GM10248 (cell line): Measurements from ENCODE around the gene NTSR1.

Experiments used
- CTCF ChIA-PET: fragments of 300-600 bp; sonication (Branson Sonifier 250); formaldehyde crosslinking; extraction: SDS; loops from one replicate; lab custom pipeline; 2021; ENCODE audit warnings: antibody characterized with exemption; lab: Yijun Ruan, JAX
- POLR2A ChIA-PET: fragments of 350-650 bp; sonication (Branson Sonifier 250); formaldehyde crosslinking; extraction: SDS; loops from one replicate; lab custom pipeline; 2020; ENCODE audit warnings: antibody characterized with exemption; lab: Yijun Ruan, JAX
- DNase-seq: peaks from one replicate; pipeline ENCODE4 v3.0.0; 2012; ENCODE audit errors: extremely low spot score
- TF ChIP-seq, protein P1 (sequence below): IDR thresholded peaks from 2 replicates; pipeline ENCODE4 v1.5.1; 2012; ENCODE audit warnings: mild to moderate bottlenecking, low read depth; ENCODE audit errors: extremely low read depth, missing control alignments, control extremely low read depth

NTSR1 gene

DNA sequence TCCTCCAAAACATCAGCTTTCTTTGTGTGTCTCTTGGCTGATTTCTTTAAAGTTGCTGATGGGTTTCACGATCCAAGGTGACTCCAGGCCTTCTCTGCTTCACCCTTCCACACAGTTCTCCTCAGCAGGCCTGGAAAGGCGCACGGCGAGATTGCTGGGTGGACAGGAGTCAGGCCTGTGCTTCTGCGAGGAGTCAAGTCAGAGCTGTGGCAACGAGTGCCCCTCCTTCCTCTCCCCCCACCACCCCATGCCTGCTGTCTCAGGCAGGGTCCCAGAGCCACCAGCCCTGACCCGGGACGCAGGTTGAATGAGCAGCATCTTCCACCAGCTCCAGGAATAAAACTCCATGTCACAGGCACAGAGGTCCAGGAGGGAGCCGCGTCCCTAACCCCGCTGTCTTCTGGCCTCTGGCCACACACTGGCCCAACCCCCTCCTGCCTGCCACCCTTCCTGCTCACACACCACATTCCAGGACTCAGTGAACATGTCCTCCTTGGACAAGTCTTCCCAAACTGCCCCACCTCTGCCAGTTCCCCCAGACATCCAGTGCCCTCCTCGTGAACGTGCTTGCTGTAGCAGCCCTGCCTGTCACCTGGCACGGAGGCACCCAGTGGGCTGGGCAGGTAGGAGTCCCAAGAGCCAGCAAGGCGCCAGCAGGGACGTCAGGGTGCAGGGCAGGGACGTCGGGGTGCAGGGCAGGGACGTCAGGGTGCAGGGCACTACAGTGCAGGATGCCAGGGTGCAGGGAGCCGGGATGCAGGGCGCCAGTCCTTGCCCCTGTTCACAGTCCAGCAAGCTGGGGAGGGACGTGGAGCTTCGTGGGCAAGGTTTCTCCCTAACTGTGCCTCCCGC, 7.2 kb upstream of the NTSR1 start:
- ChIA-PET CTCF (no interaction called here), POLR2A (no interaction called here)

DNA sequence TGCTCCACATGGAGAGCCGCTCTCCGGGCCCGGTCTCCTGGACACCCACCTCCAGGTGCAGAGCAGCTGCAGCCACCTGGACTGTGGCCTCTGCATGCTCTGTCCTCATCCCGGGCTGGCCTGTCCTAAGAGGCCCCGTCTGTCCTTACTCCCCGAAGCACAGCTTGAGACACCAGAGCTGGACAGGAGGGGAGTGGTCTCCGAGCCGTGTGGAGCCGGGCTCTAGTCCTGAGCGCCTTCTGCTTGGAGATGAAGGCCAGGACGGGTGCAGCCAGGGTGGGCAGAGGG, 6.7 kb upstream of the NTSR1 start:
- no peak for DNase-seq
- POLR2A ChIA-PET: no interaction called here
- CTCF ChIA-PET: no interaction called here

More for the DNA sequence above, 7.2 kb upstream of the NTSR1 start:
- TF ChIP-seq, protein P1, sequence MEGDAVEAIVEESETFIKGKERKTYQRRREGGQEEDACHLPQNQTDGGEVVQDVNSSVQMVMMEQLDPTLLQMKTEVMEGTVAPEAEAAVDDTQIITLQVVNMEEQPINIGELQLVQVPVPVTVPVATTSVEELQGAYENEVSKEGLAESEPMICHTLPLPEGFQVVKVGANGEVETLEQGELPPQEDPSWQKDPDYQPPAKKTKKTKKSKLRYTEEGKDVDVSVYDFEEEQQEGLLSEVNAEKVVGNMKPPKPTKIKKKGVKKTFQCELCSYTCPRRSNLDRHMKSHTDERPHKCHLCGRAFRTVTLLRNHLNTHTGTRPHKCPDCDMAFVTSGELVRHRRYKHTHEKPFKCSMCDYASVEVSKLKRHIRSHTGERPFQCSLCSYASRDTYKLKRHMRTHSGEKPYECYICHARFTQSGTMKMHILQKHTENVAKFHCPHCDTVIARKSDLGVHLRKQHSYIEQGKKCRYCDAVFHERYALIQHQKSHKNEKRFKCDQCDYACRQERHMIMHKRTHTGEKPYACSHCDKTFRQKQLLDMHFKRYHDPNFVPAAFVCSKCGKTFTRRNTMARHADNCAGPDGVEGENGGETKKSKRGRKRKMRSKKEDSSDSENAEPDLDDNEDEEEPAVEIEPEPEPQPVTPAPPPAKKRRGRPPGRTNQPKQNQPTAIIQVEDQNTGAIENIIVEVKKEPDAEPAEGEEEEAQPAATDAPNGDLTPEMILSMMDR: no peak
- DNase-seq: no peak

DNA sequence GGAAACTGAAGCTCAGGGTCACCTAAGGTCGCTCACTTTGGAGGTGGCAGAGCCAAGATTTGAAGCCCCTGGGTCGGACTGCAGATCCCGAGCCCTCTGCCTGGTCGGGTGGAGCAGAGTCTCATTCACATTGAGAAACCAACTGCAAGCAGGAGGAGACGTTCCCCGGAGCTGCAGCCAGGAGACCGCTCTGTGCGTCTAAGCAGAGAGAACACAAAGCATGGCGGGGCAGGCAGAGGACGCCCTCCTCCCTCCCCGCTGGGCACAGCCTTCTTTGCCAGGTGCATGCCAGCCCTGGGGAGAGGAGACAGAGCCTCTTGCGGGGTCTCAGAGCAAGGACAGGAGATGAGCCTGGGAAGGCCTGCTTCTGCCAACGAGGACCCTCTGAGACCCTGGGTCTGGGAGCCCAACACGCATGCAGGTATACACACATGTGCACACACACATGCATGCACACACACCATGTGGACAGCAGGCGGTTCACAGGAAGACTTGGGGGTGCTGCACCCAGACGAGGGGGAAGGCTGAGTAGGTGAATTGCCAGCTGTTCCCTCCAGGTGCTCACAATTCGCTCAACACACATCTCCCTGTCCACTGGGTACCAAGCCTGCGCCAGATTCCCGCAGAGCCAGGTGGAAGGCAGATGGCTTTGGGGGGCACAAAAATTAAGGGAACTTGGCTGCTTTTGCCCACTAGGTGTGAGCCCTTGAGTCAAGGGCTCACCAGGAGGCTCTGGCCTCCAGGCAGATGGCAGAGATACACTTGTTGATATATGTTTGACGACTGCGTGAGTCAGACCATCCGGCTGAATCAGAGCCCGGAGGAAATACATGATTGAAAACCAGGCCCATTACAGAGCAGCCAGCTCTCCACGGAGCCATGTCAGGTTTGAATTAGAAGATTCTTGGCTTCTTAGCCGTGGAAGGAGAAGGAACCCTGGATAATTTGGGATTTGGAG, 5.5 kb upstream of the NTSR1 start:
- CTCF ChIA-PET: no interaction called here
- DNase-seq: no peak
- POLR2A ChIA-PET: no interaction called here
- TF ChIP-seq, protein P1: no peak

More for the DNA sequence above, 6.7 kb upstream of the NTSR1 start:
- TF ChIP-seq, protein P1: no peak

DNA sequence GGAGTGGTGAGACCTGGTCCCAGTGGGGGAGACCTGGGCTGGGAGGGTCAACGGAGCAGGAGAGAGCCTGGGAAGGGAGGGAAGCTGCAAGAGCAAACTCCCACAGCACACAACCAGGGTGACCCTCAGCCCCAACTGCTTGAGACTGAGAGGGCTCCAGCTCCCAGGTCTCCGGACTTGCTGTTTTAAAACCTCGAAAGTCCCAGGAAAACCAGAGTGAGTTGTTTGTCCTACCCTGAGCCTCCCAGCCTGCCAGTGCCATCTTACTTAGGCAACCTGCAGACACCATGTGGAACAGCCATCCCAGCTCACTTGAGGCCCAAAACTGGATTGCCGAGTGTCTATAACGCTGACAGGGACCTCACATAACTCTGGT, 4.8 kb upstream of the NTSR1 start:
- TF ChIP-seq, protein P1: no peak
- CTCF ChIA-PET: no interaction called here
- DNase-seq: no peak
- POLR2A ChIA-PET: no interaction called here

DNA sequence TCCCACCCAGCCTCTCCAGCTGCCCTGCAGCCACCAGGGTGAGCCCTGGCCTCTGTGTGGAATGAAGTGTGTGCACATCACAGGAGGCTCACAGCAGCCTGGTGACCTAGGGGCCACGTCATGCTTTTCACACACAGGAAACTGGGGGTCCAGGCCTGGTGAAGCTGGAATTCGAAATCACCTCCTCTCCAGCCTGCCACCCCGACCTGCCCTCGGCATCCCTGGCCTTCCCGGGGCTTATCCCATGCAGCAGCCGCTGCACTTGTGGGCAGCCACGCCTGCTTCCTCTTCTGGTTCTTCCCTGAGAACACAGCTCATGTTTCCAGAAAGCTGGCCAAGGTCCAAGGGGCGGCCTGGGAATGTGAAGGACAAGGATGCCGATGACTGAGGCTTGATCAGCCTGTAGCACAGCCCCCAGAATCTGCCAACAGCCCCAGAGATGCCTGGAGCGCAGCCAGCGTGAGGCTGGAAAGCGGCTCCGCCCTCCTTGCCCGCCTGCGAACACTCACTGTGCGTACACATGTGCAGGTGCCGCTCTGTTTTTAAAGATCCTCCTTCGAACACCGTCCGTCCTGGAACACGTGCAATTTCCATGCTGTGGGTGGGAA, 4.2 kb upstream of the NTSR1 start:
- no peak for DNase-seq
- ChIA-PET CTCF (no interaction called here), POLR2A (no interaction called here)
- TF ChIP-seq, protein P1: no peak

DNA sequence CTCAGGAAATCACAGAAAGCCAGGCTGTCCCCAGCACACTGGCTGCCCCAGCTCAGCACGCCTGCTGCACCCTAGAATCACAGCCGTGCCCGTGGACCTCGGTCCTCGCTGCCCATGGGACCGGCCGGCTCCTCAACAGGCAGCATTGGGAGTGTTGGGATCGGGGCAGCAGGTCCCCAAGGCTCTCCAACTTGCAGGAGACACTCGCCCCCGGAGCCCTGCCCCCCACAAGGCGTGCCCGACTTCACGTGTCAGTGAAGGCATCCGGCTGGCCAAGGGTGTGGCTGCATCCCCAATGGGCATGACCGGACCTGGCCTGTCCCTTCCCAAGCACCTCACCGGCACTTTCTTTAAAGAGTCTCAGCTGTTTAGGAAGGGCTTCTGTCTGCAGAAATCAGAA, 3.0 kb upstream of the NTSR1 start:
- DNase-seq: no peak
- ChIA-PET POLR2A (no interaction called here), CTCF (interaction anchor here (1.0 kb wide), 1 partner anchor 9 kb away, joined by 3 read pairs; no protein-coding TSS in a partner anchor)
- TF ChIP-seq, protein P1: no peak
